Activated naive CD4-positive, alpha-beta T cell treated with anti-CD3 and anti-CD28 coated beads, Interleukin-2, amount 50 U/mL, for 16 hours (primary cell): ENCODE measurements around the gene ATG7.
"Not testable (repeated sequence)": the region's sequence is repeated elsewhere in the genome, so short reads cannot be mapped to it uniquely, and the experiment has no call there.

Experiments used
- DNase-seq: peaks from one replicate; pipeline ENCODE4 v3.0.0-alpha.2; 2020

Gene ATG7

GRCh38 chr3:11514191-11514821 lies 242.1 kb downstream of the ATG7 start:
- DNase-seq = no peak

- no peak for DNase-seq
Measured at GRCh38 chr3:11517601-11518000, 245.4 kb downstream of the ATG7 start.

- DNase-seq = no peak
Measured at GRCh38 chr3:11521167-11521566, 249.0 kb downstream of the ATG7 start.

GRCh38 chr3:11522398-11522715 lies 250.2 kb downstream of the ATG7 start:
- DNase-seq = no peak

DNA sequence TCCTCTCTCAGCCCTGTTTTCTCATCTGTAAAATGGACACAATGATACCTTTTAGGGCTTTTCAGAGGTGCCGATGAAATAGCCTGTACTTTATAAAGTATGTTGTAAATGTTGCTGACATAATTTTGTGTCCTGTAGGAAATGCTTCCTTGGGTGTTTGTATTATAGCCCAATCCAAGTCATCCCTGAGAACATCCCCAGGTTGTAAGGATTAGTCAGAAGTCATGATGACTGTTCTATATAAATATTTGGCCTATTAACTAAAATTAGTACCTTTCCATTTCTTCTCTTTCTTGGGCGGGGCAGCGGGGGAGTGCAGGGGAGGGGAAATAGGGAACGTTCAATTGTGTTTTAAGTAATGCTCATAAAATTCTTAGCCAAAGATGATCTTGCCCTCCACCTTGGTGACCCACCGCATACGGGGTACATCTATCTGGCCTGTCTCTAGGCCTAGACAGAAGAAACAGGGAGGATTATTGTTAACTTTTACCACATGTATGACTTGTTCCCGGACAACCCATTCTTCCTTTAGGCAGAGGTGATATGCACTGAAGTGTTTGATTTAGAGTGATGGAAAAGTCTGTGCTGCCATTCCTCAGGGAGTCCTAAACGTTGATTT lies 250.9 kb downstream of the ATG7 start:
- no peak for DNase-seq

DNA sequence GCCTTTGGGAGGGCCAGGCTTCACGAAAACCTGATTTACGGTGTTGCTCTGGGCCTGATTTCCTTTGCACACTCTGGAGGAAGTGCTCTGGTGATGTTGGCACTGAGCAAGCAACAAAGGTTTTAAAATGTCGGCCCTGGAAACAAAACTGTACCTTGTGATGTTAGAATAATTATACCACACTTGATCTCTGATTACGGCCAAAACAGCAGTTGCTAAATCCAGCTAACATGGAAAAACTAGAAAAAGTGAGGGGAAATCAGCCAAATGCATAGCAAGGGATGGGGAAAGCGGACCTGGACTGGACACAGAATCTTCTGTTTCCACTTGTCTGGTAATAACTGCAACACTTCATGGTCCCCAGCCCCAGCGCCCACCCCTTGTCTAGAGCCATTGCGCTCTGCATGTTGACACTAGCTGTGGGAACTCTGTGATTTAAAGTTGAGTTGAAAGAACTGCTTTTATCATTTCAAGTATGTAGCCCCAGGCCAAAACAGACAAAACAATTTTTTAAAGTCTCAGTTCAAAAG lies 251.4 kb downstream of the ATG7 start:
- DNase-seq = no peak

GRCh38 chr3:11526121-11526520 lies 253.9 kb downstream of the ATG7 start:
- not testable (repeated sequence) for DNase-seq

GRCh38 chr3:11529281-11529680 lies 257.1 kb downstream of the ATG7 start:
- no peak for DNase-seq

DNA sequence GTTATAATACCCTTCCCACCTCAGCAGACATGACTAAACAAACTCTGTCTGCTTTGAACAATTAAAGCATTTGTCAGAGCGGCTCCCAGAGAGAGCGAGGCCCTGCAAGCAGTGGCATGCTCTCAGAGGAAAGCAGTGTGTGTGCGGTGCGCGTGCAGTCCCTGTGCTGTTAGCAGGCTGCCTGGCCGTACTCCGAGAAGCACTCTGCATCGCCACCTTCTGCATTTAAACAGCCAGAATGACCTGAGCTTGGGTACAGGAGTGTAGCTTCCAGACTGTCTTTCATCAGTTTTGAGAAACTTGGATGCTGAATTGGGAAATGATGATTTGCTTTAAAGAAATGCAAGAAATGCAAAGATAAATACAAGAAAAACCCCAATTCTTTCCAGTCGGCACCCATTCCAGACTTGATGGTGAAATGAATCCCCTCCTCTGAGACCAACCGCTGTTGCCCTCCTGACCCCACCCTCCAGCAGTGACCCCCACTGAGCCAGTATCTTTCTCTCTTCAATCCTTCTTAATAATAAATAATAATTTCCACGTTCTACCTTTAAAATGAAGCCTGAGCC lies 258.0 kb downstream of the ATG7 start:
- DNase-seq = no peak

DNA sequence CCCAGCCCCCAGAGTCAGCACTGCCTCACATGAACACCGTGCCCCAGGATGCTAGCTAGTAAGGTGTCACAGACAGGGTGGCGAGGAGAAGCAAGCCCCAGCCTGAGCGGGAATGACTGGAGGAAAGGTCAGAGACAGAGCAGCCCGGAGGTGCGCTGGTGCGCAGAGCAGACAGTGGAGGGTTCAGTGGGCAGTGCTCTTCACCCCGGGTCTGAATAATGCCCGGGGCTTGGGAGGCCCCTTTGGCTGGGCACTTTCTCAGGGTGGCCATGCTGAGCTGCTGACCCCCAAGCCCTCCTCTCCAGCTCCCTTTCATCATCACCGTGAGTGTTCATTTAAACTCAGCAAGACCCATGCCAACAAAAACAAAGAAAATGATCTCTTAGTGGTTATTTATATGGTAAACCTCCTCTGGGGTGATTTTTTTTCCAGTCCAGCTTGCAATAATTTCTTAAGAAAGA lies 260.8 kb downstream of the ATG7 start:
- DNase-seq = no peak

- no peak for DNase-seq
Measured at GRCh38 chr3:11534011-11534792, 262.0 kb downstream of the ATG7 start.

DNA sequence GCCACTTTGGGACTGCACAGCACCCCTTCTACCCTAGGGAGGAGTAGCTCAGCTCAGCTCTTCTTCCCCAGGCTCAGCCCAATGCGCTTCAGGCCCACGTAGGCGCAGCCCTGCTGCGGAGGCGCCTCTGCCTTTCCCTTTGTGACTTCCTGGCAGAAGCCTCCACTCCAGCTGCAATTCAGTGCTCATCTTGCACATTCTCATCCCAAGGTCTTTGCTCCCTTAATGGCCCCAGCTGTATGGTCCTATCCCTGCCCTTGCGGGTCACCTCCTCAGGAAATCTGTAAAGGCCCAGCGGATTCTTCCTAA lies 262.6 kb downstream of the ATG7 start:
- DNase-seq = no peak

DNA sequence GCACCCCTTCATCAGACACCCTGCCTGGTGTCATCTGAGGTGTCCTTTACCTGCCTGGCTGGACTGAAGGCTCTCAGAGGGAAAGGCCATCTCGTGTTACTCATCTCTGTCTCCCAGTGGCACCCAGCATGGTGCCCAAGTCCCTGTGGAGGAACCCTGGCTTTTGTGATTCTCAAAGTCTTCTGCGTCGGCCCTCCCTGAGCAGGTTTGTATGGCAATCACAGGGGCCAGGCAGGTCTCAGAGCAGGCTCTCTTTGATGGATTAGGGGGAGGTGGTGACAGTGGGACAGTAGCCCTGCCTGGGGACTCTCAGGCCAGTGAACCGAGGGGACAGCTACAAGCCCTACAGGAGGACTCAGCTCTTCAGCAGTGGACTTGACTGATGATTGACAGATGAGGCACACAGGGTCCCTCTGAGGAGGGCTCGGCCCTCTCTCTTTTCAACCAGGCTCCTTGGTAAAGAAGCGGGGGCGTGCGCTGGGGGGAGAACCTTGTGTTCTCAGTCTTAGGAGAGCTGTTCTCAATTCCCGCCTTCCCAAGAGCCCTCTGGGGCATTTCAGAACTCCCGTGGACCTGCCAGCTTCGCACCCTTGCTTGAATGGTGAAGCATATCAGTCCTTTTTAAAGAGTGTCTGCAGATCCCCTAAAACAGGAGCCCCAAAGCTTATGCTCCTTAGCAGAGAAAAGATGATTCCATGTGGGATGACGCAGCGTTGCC lies 263.2 kb downstream of the ATG7 start:
- DNase-seq = no peak

DNA sequence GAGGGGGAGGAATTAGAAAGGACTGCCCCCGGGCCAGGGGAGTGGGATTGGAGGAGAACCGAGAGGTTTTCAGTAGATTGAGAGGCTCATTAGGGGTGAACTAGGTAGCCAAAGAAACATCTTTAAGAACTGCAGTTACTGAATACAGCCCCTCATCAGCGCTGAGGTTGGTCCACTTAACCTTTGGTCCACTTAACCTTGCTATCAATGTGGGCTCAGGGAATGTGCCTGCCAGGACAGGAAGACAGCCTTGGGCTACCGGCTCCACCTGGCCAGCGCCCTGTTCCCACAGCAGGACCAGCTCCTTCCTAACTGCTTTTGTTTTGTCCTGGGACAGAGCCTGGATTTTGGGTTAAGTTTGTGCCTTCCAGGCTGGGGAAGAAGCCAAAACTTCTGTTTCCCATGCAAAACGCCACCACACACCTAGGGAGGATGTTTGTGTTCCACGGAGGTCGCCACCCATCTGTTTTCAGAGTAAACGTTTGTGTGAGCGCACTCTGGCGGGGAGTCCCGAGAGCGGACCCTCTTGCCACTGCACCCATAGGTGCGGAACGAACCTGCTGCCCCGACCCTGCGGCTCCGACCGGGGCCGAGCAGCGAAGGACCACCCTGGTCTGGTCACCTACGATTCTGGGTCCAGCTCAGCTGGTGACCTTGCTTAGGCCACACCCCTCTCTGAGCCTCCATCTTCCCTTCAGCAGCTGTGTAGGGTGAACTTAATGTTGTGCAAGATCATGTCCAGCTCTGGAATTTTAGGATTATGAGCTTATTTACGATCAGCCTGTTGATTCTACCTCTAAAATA lies 264.1 kb downstream of the ATG7 start:
- no peak for DNase-seq

GRCh38 chr3:11536936-11537612 lies 264.9 kb downstream of the ATG7 start:
- DNase-seq = no peak

- DNase-seq = no peak
Measured at GRCh38 chr3:11538581-11538980, 266.4 kb downstream of the ATG7 start.

- no peak for DNase-seq
Measured at GRCh38 chr3:11539218-11539617, 267.0 kb downstream of the ATG7 start.

DNA sequence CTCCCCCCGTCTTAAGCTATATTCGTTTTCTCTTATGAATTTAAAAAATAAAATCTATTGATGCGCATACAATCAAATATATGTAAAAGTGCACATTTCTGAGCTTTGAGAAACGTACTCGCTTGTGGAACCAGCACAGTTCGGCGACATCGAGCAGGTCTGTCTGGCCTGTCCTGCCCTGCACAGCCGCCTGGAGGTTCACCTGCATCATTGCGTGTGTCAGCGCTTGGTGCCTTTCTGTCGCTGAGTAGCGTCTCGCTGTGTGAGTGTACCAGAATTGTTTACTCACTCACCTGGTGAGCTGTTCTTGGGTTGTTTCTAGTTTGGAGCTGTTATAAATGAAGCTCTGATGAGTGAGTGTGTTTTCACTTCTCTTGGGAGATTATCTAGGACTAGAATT lies 267.5 kb downstream of the ATG7 start:
- no peak for DNase-seq

GRCh38 chr3:11541321-11542303 lies 269.4 kb downstream of the ATG7 start:
- DNase-seq = no peak

DNA sequence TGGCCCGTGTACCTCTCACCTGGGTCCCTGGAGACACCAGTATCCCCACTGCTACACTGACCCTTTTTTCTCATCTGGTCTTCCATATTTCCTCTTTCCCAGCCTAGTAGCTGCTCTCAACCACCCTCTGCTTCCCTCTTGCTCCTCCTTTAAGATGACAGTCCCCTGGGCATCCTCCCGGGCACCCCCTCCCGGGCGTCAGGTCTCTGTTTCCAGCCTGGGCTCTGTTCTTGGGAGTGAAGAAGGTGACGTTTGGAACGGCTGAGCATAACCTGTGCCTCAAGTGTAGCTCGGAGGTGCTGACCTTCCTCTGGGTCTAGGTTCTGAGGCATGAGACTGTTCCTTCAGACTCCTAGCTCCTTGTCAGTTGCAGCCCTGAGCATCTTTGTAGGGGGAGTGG lies 270.4 kb downstream of the ATG7 start:
- no peak for DNase-seq
